AML-193 (cell line): ENCODE data around the gene LGALS4.
"Not testable (repeated sequence)": the region's sequence is repeated elsewhere in the genome, so short reads cannot be mapped to it uniquely, and the experiment has no call there.

Experiments
- DNase-seq, 2 experiments: peaks; one replicate each; lab custom pipeline; 2025; lab: John Stamatoyannopoulos, UW

LGALS4 gene

DNA sequence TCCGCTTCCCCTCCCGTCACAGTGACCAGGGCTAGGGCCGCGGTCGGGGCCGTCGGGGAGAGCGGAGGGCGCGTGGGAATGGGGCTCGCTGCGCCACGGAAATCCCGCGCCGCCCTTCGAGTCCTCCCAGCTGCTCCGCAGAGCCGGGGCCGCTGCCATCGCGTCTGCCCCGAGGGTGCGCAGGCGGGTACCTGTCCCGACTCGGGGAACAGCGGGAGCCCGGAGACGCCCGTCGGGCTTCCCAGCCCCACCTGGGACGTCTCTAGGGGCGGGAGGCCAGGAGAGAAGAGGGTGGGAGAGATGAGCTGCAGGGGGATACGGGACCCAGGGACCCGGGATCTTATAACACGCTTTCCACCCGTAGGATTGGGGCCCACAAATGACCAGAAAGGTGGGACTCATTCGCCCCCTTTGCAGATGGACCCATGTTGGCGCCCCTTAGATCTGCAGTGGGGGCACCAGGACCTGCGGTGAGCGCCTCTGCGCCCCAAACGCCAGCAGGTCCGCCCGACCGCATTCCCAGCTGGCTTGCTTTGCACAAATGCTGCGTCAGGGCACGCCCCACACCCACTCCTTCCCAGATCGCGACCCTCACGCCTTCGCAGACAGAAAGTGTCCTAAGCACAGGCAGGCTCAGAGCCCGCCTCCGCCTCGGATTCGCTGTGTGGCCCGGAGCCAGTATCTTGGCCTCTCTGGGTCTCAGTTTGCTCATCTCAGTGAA lies 42.4 kb downstream of the LGALS4 start:
- DNase-seq = not testable (repeated sequence)

DNA sequence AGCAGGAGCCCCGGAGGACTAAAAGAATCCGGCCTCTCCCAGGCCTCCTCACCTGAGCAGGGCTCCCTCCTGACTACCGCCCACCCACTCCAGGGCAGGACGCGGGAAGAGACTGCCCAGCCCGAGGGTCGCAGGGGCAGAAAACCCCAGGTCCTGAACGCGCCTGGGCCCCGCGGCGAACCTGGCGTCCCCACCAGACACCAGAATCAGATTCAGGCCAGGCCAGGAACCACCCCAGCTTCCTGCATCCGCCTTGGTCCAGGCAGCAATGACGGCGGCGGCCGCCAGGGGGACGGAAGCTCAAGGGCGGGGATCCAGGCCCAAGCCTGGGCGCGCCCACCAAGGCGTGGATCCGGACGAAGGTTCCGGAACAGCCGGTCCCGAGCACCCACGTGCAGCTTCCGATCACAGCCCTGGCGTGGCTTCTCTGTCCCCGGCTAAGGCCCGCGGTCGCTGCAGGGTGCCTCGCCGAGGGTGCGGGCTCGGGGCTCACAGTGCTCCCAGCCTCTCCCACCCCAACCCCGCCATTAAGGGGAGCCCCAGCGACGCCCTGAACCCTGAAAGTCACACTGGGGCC lies 43.0 kb downstream of the LGALS4 start:
- DNase-seq = peak; percentile 51 to 61

DNA sequence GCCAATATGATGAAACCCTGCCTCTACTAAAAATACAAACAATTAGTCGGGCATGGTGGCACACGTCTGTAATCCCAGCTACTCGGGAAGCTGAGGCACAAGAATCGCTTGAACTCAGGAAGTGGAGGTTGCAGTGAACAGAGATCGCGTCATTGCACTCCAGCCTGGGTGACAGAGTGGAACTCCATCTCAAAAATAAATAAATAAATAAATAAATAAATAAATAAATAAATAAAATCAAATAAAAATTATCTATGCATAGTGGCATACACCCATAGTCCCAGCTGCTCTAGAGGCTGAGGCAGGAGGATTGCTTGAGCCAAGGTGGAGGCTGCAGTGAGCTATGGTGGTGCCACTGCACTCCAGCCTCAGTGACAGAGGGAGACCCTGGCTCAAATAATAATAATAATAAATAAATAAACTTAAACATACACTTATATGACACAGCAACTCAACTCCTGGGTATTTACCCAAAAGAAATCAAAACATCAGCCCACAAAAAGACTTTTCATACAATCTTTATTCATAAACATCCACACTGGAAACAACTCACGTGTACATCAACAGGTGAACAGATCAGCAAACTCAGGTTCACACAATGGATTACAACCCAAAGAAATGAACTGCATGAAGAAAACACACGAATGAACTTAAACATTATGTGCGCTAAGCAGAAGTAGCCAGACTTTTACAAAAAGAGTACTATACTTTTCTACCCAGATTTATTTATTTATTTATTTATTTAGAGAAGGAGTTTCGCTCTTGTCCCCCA lies 46.3 kb downstream of the LGALS4 start:
- no peak for DNase-seq

- no peak for DNase-seq
Measured at GRCh38 chr19:38765214-38765613, 47.5 kb downstream of the LGALS4 start.

DNA sequence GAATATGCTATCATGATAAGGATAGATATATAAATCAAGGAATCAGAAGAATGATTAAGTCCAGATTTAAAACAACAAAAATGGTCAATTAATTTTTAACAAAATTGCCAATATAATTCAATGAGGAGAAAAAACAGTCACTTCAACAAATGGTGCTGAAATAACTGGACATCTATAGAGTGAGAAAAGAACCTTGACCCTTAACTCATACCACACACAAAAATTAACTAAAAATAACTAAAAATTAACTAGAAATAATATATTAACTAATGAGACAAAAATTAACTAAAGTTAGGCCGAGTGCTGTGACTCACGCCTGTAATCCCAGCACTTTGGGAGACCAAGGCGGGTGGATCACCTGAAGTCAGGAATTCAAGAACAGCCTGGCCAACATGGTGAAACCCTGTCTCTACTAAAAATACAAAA lies 48.9 kb downstream of the LGALS4 start:
- DNase-seq = no peak

DNA sequence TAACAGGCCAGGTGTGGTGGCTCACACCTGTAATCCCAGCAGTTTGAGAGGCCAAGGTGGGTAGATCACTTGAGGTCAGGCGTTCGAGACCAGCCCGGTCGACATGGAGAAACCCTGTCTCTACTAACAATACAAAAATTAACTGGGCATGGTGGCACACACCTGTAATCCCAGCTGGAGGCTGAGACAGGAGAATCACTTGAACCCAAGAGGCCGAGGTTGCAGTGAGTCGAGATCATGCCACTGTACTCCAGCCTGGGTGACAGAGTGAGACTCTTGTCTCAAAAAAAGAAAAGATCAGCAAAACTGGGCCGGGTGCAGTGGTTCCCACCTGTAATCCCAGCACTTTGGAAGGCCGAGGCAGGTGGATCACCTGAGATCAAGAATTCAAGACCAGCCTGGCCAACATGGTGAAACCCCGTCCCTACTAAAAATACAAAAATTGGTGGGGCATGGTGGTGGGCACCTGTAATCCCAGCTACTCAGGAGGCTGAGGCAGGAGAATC lies 50.8 kb downstream of the LGALS4 start:
- not testable (repeated sequence) for DNase-seq

GRCh38 chr19:38760805-38761517 lies 51.8 kb downstream of the LGALS4 start:
- DNase-seq = not testable (repeated sequence)

DNA sequence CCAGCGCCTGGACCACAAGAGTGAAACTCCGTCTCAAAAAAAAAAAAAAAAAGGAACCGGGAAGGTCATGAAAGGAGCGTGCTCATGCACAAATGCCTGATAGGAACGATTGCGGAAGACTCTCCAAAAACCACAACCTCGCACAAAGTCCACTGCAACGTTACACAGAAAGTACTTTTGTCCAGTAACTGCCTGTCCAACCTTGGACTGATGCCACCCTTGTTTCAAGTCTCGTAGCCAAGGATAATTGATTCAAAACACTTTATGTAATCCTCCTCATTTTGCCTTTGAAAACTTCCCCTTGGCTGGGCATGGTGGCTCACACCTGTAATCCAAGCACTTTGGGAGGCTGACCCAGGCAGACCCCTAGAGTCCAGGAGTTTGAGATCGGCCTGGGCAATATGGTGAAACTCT lies 53.1 kb downstream of the LGALS4 start:
- no peak for DNase-seq

- not testable (repeated sequence) for DNase-seq
Measured at GRCh38 chr19:38754196-38754595, 58.5 kb downstream of the LGALS4 start.

DNA sequence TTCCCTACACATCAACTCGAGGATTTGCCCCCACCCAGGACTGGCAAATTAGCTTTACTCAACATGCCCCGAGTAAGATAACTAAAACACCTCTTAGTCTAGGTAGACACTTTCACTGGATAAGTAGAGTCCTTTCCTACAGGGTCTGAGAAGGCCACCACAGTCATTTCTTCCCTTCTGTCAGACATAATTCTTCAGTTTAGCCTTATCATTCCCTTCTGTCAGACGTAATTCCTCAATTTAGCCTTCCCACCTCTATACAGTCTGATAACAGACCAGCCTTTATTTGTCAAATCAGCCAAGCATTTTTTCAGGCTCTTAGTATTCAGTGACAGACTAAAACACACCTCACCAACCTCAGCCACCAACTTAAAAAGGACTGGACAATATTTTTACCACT lies 59.0 kb downstream of the LGALS4 start:
- not testable (repeated sequence) for DNase-seq
